CD4-positive, alpha-beta T cell treated with Interleukin-2 at 100 ng/mL for 4 hours (primary cell): ENCODE data around the gene AMOTL2.

ENCODE experiments used
- DNase-seq: peaks from one replicate; pipeline ENCODE4 v3.0.0-alpha.2; 2020; ENCODE audit warnings: low spot score

Gene AMOTL2

DNA sequence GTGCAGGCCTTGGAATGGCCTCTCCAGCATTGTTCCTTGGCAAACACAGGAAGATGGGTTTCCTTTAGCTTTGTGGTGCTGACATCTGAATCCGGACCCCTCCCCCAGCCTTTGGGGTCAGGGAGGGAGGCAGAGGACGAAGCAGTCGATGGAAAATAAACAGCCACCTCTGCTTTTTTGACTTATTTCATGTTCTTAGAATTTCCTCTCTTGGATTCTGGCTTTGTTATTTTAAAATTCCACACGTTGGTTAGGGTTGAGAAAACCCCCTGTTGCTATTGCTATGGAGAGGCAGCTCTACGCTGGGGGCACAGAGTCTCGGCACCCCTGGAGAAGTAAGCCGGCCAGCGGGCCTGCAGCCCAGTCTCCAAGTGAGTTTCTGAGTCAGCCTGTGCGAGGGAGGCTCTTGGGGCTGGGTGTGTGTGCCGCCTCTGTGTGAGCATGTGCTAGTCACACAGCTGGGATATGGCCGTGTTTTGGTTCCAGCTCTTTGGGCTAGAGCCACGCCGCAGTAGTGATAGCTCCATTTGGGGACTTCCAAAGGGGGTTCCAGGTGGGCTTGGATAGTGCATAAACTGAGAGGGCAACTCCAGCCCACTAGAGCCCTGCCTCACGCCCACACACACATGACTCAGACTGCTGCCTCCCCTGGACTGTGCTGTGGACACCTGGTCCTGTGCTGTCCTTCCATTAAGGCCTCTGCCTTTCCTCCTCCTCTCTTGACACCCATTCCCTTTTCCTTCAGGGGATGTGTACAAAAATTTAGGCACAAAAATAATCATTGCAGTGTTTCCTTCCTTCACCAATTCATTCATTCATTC, 58.8 kb downstream of the AMOTL2 start:
- no peak for DNase-seq

DNA sequence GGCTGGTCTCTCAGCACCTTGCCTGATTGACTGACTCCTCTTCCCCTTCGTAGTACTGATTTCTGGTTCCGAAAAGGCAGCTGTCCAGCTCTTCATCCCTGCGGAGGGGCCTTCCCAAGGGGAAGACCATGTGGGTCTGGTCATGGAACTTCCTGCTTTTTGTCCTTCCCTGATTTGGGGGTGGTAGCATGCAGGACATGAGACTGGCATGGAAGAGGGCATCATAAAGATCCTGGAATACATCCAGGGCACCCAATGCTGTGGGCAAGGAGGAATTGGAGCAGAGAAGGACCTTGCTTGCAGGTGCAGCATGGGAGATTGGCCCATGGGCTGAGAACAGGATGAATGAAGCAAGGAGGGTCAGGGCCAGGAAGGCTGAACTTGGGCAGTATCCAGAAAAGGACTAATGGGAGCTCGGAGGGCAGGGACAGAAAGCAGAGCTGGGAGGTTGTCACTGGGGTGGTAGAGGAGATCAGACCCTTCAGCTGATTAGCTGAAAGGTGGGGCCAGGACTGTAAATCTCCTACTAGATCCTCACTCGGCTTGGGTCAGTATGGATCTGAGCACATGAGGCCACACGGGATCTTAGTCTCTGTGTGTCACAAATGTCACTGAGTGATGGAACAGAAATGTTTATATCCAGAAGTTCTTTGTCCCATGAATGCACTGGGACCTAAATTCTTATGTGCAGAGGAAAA, 59.5 kb downstream of the AMOTL2 start:
- no peak for DNase-seq

DNA sequence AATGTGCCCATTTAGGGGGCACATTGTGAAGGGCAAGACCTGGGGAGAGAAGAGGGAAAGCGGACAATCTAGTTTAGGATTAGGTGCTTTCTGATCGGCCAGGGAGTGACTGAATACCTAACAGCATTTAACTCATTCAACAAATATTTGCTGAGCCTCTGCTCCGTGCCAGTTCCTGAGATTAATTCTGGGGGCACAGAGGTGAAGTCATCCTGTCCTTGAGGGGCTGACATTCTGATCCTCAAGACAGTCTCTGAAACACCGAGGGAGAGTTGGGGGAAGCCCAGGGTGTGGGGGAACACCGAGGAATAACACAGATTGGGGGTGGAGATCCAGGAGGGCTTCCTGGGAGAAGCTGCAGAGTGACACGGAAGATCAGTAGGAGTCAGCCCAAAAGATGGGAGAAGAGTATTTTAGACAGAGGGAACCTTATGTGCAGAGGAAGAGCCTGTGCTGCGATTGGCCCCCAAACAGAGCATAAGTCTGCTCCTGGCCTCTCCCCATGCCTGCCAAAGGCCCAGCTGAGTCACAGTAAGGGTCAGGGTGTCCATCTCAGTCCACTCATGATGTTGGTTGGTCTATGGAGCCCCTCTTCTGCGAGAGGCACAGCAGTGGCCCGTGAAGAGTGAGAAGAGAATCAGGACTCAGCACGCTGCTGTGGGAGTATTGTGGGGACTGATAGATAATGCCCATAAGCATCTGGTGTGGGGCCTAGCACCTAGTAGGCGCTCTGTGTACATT, 60.2 kb downstream of the AMOTL2 start:
- no peak for DNase-seq

DNA sequence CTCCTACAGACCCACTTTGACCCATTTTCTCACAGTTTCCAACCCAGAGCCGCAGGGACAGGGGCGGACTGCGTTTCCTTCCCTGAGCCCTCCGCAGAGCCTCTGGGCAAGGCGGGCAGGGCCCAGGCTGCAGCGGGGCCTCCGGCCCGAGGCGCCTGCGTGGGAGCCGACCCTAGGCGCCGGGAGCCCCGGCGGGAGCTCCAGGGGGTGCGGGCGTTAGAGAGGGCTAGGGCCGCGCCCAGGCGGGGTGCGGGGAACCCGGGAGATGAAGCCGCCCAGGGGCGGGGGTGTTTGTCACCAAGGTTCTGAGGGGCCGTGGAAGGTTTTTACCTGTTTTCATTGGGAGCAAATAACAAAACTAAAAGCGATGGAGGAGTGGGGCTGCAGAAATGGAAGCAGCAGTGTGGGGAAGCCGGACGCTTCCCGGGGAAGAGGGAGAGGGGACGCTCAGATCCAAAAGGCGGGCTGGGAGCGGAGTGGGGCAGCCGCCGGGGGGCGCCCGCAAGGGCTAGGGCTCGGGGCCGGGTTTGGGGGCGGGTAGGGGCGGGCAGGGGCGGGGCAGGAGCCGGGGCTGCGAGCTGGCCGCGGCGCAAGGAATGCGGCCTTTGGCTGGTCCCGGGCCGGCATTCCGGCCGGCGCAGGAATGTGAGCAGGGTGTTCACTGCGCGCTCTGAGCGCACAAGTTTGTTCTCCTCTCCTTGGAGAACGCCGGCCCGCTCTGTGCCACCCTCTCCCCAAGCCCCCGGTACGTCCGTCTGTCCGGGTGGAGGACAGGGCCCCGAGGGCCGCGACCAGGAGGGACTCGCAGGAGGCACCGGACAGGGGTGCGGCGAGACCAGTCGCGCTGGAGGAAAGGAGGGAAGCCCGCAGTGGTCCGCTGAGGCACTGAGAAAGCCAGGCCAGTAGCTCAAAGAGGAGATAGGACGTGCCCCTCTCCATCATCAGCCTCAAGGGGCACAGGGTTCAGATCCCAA, 61.1 kb downstream of the AMOTL2 start:
- DNase-seq, result no peak

DNA sequence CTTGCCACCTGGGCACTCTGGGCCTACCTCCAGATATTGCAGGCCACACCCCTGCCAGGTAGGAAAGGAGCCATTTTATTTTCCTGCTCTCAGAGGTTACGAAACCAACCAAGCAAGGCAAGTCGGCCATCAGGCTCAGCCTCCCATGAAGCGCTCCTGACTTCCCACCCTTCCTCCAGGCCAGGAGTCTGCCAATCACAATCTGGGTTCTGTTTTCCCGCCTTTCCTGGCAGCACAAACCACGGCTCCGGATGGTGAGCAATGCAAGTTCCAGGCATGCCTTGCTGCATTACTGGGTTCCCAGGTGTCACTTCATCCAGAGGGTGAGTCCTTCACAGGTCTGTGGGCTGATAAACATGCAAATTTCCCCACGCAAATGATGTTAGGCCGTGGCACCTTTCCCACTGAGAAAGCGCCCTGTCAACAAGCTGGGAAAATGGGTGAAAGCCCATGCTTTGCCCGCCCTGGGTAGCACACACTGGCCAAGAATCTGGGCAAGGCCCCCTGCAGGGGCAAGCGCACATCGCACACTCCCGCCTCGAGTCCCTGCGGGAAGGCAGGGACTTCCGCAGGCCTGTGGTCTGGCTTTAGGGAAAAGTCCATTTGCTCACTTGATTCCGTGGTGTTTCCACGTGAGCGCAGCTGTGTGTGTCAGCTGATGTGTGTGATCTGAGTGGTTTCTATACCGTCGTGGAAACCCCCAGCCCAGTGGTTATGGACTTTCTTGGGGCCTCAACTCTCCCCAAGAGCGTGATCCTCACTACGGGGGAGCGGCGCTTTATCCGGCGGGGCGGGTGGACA, 62.0 kb downstream of the AMOTL2 start:
- DNase-seq, result no peak

GRCh38 chr3:134311693-134312071, 62.6 kb downstream of the AMOTL2 start:
- DNase-seq, result no peak

DNA sequence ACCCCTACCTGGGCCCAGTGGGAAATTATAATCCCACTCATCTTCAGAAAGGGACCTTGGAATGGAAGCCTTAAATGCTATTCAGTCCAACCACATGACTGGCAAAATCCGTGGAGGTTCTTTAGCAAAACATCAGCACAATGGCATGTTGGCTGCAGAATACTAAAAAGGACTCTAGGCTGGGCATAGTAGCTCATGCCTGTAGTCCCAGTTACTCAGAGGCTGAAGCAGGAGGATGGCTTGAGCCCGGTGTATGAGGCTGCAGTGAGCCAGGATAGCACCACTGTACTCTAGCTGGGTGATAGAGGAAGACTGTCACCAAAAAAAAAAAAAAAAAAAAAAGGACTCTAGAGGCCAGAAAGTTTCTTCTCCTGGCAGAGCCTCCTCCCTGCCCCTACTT, 63.0 kb downstream of the AMOTL2 start:
- DNase-seq, result no peak

DNA sequence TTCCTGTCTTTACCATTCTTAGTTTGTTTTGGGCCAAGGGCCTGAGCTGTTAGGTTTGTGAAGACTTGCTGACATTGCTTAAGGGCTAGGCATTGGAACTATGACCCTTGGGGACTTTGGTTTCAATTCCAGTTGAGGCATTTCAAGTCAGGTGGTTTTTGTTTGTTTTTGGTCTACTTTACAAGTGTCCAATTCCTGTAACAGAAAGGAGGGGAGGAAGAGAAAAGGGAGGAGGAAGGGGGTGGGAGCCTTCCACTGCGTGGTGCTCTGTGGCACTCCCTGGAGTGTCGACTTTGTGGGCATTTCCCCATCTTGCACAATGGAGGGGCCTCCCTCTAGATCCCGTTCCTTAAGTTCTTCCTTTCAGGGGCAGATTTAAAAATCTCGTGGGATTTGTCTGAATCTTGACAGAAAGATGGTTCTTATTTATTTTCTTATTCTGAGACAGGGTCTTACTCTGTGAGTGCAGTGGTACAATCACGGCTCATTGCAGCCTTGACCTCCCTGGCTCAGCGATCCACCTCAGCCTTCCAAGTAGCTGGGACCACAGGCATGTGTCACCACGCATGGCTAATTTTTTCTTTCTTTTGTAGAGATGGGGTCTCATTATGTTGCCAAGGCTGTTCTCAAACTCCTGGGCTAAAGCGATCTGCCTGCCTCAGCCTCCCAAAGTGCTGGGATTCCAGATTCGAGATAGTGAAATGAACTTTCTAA, 64.1 kb downstream of the AMOTL2 start:
- DNase-seq, result no peak

DNA sequence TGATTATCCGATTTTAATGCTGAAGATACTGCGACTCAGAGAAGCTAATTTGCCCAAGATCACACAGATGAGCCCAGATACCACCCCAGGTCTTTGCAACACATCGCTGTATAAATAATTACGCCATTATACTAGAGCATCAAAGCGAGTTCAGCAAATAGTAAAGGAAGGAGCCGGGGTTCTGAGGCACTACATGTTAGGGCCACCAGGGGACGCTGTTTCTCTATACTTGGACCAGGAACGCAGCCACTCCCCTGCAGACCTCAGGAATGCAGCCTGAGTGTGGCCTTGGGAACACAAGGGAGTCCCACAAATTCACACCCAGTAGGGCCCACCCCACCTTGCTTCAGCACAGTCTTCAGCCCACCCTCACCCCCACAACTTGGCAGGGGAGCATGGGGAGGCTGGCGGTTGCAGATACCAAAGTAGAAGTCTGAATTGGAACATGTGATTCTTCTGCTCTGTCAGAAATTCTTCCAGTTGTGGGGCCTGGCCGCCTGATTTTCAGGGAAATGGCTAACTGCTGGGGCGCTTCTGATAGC, 65.8 kb downstream of the AMOTL2 start:
- DNase-seq, result peak; percentile 75

DNA sequence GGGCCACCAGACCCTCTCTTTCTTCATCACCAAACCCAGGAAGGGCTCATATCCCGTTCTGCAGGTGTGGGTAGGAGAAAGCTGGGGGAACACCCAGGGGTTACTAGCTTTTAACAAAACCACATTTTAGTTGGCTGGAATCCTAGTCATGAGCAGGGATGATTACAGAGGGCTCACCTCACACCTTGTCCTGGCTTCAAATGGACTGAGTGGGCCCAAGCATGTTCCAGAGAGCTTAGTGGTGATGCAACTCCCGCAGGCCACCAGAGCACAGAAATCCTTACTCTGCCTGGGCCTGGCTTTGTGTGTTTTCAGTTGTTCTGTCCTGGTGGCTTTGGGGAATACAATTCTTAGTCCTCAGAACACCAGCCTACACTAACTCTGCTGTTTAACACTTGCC, 66.8 kb downstream of the AMOTL2 start:
- DNase-seq, result no peak

DNA sequence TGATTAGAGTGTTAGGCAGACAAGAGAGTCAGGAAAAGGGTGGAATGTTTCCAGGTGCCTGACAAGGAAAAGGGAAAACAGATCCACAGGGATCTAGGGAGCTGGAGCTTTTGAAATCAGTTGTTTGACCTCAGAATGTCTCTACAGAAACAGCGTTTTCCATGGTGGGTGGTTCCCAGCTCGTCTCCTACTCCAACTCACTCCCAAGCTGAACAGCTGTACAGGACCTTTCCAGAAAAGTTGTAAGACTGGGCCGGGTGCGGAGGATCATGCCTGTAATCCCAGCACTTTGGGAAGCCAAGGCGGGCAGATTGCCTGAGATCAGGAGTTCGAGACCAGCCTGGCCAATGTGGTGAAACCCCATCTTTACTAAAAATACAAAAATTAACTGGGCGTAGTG, 67.9 kb downstream of the AMOTL2 start:
- no peak for DNase-seq
